Forelimb muscle (tissue), 1 donor: ENCODE results near the gene SULT4A1. TPM values are rescaled to one million over a fixed set of nuclear protein-coding genes. Genes with fewer than 3 reads are reported as not detected.

Experiments used
- DNase-seq: peaks from one replicate; pipeline ENCODE4 v3.0.0-alpha.2; 2013; ENCODE audit warnings: low read depth
- polyA plus RNA-seq: library from polyadenylated mRNA; unstranded; fragments of 120-200 nt; gene quantifications from one replicate; pipeline ENCODE4 v1.2.1, GENCODE V29; 2013; ENCODE audit not compliant: insufficient read length

Gene SULT4A1
- polyA plus RNA-seq, 1 donor: 2.5 TPM

DNA sequence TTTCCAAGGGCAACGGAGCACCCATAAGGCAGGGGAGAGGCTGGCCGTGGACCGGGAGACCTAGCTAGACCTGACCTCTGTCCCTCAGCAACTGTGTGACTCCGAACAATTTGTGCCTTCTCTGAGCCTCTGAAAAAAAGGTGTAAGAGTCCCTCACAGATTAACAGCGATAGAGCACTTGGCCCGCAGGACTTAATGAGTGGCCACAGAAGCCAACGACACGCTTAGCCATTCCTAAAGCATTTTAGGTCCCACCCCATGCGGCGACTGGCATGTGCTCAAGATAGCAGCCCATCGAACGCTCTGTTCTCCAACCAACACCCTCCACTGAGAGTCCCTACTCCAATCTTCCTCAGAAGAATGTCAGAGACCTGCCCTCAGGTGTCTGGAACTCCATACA, 1.5 kb downstream of the SULT4A1 start:
- no peak for DNase-seq

DNA sequence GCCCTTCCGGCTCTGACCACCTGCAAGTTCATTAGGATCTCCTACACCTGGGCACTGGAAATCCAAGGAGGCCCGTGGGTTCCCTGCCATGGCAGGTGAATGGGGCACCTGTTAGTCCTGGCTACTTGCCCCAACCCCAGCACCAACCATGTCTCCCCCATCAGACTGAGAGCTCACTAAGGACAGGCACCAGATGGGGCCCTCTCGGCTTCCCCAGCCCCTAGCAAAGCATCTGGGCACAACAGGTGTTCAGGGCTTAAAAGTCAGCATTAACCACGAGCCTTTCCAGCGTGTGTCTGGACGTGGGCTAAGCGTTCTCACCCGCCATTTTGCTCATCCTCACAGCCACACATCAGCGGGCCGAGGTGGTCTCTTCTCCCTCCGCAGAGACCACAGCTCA, 2.2 kb downstream of the SULT4A1 start:
- DNase-seq: no peak

DNA sequence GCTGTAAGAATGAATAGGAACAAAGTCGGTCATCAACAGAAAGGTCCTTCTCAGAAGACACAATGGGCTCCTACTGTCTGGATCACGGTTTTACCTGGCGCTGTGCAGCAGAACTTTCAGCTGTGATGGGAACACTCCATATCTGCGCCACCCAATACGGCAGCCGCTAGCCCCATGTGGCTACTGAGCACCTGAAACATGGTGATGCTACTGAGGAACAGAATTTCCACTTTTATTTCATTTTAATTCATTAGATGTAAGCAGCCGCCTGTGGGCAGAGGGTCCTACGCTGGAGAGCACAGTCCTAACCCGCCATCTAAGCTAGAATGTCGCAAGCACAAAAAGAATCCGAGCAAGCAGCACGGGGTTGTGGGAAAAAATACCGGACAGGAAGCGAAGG, 2.7 kb downstream of the SULT4A1 start:
- DNase-seq: no peak

DNA sequence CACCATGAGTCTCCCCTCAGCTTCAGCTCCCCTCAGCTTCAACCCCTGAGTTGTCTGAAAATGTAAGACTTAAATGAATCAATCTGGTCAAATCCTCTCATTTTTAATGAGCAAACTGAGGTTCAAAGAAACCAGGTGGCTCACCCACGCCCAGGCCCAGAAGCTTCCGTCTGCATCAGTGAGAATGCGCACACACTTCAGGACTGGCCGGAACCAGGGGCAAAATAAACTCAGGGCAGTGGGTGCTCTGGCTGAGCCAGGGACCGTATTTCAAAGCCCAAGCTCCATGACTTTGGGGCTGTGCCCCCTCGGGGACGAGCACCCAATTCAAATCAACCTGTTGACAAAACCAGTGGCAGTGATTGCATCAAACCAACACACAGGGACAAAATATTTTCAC, 3.1 kb downstream of the SULT4A1 start:
- DNase-seq: no peak

DNA sequence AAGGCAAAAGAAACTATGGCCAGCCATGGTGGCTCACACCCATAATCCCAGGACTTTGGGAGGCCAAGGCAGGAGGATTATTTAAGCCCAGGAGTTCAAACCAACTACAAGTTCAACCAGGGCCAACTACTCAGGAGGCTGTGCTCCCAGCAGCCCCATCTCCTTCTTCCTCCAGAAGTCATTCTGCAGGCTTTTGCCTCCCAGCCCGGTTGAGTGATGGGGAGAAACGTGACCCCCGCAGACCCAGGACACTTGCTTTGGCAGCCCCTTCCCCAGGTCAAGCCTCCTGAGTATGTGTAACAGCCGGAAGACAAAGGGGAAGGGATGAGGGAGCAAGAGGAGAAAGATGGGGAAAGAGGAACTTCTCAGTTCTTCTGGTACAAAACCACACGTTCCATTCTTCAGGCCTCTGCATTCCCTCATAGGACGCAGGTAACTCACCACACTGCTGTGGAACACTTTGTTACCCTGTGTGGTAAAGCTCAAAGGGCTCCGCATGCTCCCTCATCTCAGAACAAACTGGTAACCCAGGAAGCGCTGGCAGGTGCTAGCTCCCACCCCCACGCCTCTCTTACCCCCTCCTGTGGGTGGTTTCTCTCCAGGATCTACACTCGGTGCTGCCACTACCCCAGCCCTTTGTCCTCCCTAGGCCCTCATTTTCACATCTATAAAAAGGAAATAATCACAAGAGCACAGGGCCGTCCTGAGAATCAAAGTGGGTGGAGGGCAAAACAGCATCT, 4.0 kb downstream of the SULT4A1 start:
- no peak for DNase-seq

DNA sequence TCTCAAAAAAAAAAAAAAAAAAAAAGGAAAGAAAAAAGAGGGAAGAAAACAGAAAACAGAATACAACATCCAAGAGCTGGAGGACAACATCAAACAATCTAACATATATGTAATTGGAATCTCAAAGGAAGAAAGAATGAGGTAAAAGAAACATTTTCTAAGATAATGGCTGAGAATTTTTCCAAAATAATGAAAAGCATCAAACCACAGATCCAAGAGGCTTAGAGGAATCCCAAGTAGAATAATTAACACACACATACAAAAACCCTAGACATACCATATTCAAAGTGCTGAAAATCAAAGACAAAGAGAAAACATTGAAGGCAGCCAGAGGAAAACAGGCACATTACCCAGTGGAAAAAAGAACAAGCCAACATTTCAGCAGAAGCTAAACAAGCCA, 4.9 kb downstream of the SULT4A1 start:
- DNase-seq: no peak

DNA sequence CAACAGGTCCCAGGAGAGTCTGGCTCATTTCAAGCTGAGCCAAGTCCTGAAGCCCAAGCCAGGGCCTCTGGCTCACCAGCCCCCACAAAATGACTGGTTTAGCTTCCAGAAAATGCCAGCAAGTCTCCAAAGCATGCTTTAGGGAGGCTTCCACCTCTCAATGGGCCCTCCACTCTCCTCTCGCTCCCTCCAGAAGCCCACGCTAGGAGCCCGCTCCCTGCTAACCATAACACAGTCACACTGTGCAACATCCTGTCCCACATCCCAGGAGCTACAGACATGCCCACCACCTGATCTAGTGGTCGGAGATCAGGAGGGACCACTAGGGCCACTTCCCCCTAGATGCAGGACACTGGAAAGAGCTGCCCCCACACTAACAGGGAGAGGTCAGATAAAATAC, 6.9 kb downstream of the SULT4A1 start:
- no peak for DNase-seq

DNA sequence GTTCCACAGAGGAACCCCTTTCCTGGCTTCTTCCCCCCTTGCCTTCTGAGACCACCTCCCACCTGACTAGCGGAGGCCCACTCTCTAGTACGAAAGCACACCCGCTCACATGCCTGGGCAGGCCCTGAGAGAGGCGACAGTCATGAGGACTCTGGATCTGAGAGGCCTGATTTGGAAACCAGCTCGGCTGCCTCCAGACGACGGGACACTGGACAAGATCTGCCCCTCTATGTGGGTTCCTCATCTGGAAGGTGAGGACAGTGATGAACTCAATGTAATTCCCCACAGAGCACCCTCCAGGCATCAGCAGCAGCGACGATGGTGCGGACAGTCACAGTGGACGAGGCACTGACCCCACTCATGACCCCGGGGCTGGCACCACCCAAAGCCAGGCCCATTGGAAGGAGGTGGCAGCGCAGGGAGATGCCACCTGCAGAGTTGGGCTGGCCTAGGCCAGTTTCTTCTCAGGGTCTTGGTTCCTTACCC, 7.5 kb downstream of the SULT4A1 start:
- no peak for DNase-seq

DNA sequence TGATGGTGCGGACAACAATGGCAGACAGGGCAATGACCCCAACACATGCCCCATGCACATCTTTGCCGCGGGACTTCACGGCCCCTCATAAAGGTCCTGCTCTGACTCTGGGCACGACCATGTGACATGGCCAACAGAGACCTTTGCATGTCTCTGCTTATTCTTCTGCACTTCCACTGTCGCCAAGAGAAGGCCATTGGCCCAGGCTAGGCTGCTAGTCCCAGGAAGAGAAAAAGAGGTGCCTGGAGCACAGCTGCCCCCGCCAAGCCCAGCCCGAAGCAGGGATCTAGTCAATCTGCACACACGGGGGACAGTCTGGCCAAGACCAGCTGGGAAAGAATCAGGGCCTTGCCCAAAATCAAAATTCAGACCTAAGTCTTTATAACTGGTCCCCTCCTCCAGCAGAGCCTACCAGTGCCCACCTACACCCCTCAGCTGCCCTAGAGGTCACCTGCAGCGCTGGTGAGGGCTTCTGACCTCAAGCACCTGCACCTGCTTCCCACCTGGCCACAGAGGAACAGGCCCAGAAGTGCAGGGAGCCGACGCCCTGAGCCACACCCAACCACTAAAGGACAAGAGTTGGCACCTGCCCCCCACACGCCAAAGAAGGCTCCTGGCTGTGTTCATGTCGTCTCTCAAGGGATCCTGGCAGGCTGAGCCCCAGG, 8.1 kb downstream of the SULT4A1 start:
- DNase-seq: no peak

DNA sequence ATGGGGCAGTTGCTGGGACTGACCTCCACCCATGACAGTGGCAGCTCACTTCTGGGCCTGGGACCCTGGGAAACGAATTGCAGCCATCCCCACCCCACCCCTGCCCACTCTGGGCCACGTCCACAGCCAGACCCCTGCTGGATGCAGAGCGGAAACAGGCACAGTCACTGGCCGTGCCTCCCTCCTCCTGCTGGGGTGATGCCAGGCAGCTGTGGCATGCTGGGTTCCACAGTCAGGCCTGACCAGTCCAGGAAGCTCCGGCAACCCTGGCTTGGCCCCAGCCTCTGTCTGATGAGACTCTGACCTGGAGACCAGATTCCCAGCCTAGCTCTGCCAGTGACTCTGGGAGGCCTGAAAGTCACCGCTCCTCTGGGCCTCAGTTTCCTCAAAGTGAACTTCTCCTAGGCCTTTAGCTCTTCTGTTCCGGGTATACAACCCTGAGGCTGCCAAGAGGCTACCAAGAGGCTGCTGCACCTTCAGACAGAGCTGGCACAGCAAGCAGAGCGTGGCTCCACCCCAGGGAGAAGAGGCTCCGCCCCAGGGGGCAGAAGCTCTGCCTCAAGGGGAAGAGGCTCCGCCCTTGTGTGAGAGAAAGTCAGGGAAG, 8.9 kb downstream of the SULT4A1 start:
- DNase-seq: no peak

DNA sequence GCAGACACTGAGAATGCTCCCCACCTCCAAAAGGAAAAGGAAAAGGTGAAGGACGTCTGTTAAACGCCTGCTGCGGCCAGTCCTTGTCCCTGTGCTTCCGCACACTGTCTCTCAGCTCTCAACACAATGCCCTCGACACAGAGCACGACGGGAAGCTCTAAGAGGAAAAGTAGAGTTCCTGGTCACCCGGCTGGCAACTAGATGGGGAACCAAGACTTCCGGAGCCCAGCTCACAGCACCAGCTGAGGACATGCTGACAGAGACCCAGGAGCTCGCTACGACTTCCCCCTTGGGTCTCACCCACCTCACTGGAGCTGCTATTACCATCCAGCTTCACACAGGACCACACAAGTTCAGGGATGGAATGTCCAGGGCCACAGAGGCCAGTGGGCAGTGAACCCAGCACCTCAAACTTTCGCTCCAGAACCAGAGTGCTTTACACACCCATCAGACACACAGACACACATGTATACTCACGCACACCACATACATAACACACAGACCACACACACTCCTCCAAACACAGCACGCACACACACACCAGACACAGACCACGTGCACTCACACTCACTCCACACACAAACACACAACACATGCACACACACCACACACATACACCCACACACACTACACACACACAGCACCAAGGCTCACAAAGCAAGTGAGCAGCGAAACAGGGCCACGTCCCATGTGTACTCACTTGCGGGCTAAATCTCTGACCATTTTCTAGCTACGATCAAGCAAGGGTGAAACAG, 9.6 kb downstream of the SULT4A1 start:
- DNase-seq: no peak

DNA sequence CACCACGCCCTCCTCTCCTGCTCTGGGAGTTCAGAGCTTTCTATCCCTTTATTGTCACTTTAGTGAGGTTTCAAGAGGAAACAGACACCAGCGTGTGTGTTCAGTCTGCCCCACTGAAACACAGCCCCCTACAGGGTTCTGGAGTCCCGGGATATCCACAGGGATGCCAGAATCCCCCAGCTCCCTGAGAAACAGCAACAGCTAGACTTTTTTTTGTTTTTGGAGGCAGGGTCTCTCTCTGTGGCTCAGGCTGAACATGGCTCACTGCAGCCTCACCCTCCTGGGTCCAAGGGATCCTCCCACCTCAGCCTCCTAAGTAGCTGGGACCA, 10.4 kb downstream of the SULT4A1 start:
- DNase-seq: no peak

DNA sequence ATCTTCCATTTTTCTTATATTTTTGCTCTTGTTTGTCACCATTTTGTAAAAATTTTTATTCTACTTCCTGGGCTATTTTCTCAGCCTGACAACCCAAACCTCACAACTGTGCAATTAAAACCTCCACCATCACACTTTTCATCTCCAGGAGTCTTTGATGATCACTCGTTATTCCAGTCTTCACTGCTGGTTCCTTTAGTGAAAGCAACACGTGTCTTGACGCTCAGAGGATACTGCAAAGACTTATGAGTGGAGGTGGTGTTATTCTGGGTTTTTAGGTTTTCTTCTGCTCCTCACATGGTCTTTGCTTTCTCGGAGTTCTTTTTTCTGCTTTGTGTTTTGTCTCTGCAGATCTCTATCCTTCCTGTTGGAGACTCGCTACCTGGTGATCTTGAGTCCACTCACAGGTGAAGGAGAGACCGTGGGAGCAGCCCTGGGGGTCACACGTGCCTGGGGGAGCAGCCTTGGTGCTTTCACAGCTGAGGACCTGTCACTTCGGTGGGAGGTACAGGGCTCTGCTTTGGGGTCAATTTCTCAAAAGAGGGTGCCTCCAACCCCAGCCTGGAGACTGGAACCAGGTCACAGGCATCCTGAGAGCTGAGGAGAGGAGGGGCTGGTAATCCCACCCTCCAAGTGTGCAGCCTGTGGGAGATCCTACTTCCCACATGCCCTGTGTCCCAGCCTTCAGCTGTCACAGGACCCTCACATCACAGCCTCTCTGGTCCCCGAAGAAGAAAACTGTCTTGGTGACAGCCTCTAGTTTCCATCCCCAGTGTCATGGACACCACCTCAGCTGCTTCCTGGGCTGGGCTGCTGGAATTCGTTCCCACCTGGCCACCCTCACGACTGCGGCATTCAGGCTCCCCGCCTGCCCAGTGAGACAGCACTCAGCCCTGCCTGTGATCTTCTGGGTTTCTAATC, 11.0 kb downstream of the SULT4A1 start:
- no peak for DNase-seq

DNA sequence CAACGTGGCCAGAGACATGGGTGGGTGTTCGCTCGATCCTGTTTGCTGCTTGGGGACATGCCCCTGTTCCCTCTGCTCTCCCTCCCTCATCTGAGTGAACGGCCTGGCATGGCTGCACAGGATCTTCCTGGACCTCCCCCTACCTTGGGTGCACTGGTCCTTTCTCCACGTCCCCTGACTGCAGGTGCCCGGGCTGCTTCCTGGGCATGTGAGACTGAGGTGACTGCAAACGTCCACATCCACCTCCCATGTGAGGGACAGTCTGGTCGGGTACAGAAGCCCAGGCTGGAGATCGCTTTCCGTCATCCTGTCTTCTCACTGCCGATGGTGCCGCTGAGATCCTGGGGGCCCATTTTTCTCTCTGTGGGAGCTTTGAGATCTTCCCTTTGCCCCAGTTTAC, 11.8 kb downstream of the SULT4A1 start:
- no peak for DNase-seq

DNA sequence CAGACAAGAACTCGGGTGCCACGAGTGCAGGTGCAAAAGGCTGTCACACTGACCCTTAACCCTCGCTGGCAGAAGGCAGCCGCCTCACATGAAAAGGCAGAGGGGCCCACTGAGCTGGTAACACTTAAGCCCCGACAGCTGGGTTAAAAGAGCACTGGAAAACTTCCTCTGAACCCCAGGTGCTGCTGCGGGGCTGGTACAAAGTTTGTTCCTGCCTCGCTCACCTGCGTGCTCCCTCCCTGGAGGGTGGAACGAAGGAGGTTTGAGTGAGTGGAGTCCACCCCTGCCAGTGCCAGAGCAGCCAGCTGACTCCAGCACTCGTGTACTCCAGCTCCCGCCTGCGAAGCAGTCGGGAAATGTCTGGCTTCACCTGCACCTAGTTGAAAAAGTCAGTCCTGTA, 12.6 kb downstream of the SULT4A1 start:
- no peak for DNase-seq

DNA sequence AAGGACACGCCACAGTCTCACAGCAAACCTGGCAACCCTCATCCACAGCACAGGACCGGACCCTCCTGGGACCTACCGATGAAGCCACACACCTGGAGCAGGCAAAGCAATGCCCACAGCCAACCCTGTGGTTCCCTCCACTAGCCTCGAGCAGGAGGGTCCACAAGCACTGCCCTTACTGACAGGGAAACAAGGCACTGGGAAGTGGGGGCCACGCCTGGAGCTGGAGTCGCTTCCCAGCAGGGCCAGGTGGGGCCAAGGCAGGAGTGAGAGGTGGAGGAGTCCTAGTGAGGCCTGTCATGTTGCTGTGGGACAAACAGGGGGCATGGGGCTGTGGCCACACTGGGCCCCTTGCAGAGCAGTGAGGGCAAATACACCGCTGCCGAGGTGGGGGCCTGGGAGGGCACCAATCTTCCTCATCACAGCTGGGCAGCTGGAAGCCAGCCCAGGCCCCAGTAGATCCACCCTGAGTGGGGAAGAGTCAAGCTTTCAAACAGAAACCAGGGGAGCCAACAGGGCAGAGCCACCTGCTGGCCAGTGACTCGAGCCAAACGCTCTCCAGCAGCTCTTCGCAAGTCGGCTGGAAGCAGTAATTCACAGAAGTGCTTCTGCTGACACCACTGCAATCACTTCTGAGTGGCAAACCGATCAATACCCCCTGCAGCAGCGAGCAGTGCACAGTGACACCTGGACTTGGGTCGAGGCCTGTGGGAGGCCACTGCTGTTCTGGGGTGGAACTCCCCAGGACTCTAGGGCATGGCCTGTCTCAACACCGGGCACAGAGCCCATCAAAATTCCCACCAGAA, 13.7 kb downstream of the SULT4A1 start:
- no peak for DNase-seq

DNA sequence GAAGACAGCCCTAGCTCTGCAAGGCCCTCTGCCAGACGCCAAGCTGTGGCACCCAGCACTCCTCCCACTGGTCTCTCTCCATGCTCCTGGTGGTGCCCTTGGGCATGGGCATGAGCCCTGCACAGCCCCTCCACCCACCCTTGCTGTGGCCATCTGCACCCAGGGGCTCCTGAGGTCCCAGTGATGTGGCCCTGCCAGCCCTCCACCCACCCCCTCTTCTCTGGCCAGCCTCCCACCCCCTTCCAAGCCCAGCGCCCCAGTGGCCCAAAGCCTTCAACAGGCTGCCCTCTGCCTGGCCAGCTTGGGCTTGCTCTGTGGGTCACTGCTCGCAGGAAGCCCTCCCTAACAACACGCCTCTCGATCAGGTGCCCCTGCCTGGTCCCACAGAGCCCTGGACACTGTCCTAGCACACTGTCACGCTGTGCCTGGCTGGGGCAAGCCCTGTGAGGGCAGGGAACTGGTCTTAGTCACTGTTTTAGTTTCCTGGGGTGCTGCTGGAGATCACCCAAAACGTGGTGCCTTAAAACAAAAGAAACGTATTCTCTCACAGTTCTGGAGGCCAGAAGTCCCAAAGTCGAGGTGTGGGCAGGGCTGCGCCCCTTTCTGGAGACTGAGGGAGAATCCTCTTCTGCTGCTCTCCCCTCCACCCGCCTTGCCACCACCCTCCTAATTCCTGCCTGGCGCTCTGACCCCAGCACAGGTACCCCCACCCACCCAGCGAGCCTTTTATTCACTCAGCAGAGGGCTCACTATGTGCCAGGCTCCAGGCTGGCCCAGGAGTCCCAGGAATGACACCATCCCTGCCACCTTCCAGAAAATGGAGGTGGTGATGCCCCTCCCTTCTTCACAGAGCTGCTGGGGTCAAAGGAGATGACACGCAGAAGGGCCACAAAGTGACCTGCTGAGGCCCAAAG, 14.7 kb downstream of the SULT4A1 start:
- DNase-seq: no peak

DNA sequence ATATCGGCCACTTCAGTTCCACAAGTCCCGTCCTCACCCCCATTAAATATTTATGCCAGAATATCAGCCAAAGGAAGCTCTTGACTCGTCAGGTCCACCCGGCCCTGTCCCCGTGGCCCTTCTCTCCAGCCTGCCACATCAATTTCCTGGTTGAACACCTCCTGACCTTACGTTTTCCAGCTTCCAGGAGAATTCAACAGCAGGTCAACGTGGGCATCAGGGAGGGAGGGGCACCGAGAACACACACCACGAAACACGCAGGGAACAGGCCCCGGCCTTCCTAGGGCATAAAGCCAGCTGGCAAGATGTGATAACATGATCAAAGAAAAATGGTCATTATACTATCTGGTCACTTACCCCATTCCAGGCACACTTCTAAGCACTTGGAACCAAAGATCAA, 15.3 kb downstream of the SULT4A1 start:
- DNase-seq: no peak

DNA sequence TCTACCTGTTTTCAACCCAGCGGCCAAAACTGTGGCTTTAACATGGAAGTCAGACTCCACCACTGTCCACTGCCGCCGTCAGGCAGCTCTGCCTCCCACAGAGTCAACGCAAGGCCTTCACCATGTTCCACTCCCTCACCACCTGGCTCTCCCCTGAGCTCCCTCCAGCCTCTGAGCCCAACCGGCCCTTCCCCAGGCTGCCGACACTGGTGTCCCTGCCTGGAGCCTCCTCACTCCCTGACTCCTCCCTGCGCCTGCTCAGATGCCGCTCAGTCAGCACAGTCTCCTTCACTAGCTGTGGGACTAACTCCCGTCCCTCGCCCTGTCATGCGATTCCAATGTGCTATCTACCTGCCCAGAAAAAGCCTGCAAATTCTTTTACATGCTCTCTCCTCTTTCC, 16.3 kb downstream of the SULT4A1 start:
- no peak for DNase-seq
